GM19372 (cell line): ENCODE results near the gene RPH3AL.

Experiments used
- ATAC-seq: cut with Tn5 transposase; IDR thresholded peaks from one replicate; pipeline ENCODE4 v1.9.1; 2021; ENCODE audit warnings: mild to moderate bottlenecking, low read depth, moderate library complexity; ENCODE audit not compliant: unreplicated experiment

The RPH3AL gene

DNA sequence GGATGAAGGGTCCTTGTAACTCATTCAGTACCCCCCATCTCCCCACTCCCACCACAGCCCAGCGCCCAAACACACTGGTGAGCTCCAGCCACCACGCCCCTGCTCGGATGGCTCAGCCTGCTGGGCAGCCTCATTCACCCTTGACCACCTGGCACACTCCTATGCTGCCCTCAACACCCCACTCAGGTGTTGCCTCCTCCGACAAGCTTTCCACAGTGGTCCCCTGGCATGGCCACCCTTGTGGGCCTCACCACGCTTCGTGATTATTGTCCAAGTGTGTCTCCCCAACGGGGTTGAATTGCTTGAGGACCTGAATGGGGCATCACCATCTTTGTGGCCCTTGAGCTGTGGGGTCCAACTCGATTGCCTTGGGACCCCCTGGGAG lies 159.2 kb downstream of the RPH3AL start:
- no peak for ATAC-seq

GRCh38 chr17:192666-193425 lies 159.8 kb downstream of the RPH3AL start:
- no peak for ATAC-seq

DNA sequence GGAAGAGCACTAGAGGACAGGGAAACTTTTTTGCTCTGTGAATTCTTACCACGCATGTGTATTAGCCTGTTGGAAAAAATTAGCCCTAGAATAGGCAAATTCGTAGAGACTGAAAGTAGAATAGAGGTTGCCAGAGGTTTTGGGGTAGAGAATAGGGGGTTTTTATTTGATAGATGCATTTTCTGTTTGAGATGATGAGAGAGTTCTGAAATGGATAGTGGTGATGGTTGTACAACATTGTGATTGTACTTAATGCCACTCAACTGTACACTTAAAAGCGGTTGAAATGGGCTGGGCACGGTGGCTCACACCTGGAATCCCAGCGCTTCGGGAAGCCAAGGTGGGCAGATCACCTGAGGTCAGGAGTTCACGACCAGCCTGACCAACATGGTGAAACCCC lies 163.2 kb downstream of the RPH3AL start:
- no peak for ATAC-seq

GRCh38 chr17:187130-187529 lies 165.5 kb downstream of the RPH3AL start:
- no peak for ATAC-seq

DNA sequence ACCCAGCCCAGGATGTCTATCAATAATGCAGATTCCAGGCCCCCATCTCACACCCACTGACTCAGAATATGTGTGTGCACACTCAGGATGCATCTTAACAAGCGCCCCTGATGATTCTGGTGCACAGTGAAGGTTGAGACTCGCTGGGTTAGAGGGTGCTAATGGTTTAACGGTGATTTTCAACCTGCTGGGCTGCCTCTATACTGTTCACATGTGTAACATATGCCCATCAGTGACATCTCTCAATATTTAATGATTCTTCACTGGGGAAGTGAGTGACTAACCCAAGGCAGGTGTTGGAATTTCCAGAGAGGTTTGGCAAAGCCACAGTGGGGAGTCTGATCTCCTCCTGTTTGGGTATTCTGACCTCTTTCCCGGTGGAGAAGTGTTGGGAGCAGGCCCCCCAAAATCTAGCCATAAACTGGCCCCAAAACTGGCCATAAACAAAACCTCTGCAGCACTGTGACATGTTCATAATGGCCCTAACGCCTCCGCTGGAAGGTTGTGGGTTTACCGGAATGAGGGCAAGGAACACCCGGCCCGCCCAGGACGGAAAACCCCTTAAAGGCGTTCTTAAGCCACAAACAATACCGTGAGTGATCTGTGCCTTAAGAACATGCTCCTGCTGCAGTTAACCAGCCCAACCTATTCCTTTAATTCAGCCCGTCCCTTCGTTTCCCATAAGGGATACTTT lies 167.0 kb downstream of the RPH3AL start:
- no peak for ATAC-seq

GRCh38 chr17:183021-183420 lies 169.6 kb downstream of the RPH3AL start:
- no peak for ATAC-seq

- no peak for ATAC-seq
Measured at GRCh38 chr17:182050-182751, 170.4 kb downstream of the RPH3AL start.

DNA sequence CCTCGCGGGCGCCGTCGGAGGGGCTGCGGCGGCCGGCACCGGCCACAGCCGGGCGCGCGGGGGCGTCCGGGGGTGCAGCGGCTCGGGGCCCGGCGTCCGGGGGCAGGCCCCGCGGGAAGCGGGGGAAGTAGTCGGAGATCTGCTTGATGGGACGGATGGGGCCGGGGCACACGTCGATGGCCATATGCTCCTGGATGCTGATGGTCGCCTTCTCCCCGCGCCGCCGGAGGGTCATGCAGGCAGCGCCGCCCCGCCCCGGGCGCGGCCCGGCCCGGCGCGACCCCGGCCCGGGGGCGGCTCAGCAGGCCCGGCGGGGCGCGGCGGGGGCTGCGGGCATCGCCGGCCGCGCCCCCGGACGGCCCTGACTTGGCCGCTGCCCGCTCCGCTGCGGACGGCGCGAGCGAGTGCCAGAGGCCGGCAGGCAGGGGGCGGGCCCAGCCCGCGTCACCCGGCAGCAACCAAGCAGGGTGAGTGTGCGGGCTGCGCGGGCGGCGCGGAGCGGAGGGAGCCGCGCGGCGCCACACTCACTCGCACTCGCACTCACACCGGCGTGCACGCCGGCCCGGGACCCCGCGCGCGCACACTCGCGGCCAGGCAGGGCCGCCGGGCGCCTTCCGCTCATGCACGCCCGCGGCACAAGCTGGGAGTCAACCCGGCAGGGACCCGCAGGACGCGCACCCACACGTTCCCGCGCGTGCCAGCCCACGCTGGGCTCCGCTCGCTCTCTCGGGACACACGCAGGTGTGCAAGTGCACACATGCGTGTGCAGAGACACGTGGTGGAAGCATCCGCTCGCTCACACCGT lies 171.2 kb downstream of the RPH3AL start, which contains the start of gene DOC2B:
DOC2B (minus strand) TSS at position 406 of the 805 bp plus-strand sequence; CDS start at position 235, 171 bp downstream.
- no peak for ATAC-seq

GRCh38 chr17:180381-181244 lies 172.0 kb downstream of the RPH3AL start:
- no peak for ATAC-seq

DNA sequence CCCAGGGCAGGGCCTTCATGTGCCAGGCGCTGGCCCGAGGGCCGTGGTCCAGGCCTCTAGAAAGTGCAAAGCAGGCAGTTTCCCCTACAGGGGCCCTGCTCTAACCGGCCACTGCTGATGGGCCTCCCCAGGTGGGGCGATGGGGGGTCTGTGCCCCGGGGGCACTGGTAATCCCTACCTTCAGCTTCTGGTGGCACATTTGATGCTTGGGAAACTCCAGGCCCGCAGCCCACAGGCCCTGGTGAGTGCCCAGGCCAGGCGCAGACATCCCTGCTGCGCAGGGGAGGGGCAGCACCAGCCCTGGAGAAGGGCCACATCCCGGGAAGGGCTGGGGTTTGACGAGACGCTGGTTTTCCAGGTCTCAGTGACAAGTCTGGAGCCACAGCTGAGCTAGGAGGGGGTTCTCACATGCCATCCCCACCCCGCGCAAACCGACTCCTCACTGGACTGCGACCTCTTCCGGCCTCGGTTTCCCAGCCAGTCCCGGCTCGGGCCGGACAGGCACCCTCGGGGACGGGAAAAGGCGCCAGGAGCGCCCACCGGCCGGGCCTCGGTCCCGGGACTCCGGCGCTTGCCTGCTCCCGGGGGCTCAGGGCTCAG lies 172.7 kb downstream of the RPH3AL start:
- ATAC-seq: no peak

DNA sequence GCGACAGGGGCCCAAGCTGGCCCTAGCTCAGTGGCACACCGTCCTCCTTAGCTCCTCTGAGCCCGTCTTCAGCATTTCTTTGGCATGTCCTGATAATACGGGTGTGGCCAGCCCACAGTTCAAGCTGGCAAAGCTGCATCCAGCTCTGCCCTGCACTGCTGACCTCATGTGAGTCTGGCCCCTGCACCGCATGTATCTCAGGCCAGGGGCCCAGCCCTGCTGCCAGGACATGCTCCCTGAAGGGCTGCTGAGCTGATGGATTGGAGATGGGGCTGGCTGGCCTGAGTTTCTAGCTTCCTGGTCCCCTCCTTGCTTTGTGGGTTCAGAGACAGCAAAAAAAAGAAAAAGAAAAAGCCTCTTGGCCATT lies 173.6 kb downstream of the RPH3AL start:
- ATAC-seq: no peak

- no peak for ATAC-seq
Measured at GRCh38 chr17:178292-179065, 174.1 kb downstream of the RPH3AL start.

DNA sequence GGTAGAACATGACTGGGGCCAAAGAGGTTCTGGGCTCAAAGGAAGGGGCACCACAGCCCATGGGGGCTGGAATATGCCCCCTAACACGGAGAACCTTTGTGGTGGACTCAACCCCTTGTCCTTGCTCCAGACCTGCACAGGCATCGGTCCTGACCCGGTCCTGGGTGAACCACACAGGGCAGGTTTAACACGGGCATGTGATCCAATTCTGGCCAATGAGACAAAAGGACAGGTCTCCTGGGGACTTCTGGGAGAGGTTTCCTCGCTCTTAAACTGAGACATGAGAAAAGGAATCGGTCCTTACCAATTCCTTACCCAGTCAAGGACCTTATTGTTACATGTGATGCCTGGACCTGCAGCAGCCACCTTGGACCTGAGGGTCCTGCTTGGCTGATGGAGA lies 174.8 kb downstream of the RPH3AL start:
- ATAC-seq: no peak

DNA sequence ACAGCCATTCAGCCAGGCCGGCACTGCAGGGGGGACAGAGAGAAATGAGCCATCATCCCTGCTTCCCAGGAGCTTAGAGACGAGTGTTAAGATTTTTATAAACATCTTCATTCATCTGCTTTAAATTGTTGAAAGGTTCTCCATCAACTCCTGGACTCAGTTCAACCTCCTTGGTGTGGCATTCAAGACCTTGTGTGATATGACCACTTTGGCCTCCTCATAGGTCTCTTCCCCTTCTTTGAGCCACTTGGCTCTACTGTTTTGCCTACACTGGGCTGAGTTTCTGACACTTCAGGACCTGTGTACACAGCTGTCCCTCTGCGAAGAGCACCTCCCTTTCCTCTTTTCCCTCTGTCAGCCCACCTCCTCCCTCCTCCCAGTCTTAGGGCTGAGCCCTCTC lies 175.5 kb downstream of the RPH3AL start:
- no peak for ATAC-seq

DNA sequence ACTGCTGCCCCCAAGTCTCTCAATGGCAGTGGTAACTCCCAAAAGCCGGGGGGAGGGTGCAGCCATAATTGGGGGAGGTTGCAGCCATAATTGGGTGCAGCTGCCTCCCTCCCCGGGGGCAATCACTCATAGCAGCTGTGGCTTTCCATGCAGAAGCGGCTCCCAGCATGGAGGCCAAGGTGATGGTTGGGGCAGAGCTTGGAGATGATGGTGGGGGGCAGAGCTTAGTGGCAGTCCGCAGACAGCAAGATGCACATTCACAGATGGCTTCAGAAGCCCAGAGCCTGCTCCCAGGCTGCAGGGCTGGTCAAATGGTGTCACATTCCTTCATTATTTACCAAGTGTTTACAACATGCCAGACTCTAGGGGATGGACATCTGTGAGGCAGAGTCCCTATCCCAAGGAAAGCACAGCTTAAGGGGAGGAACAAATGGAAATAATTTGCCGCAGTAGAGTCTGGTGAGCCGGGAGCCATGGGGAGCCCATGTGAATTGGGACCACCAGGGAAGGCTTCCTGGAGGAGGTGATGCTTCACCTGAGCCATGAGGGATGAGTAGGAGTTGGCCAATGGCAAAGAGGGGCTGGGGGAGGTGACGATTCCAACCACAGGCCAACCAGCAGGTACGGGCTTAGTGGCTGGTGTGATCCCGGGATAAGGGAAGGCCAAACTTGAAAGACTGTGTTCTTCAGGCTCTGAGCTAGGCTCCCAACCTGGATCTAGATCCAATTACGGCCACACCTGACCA lies 179.3 kb downstream of the RPH3AL start:
- ATAC-seq: no peak

DNA sequence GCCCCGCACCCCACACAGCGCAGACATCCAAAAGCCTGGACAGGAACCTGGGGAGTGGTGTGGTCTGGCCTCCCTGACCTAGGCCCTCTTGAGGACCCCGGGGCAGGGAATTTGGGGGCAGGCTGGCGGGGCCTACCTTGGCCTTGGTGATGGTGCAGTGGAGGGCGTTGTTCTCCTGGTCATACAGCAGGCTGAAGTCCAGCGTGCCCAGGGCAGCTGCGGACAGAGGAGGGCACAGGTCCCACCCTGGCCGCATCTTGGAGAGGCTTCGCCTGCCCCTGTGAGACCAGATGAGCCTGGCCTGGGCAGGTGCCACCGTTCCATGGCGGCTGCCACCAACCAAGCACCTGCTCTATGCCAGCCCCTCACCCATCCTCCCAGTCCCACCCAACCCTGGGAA lies 180.2 kb downstream of the RPH3AL start:
- ATAC-seq: no peak

DNA sequence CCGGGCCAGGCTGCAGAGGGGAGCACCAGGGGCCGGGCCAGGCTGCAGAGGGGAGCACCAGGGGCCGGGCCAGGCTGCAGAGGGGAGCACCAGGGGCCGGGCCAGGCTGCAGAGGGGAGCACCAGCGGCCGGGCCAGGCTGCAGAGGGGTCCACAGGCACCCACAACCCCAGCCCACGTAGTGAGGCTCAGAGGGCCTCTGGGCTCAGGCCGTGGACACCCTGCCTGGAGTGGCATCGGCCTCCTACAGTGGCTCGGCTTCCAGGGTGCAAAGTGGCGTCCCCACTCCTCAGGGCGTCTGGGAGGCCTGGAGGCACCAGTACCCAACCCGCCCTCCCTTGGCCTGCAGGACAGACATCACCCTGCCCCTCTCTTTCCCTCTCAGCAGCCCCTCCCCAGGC lies 180.7 kb downstream of the RPH3AL start:
- ATAC-seq: no peak

GRCh38 chr17:170130-170670 lies 182.4 kb downstream of the RPH3AL start:
- no peak for ATAC-seq
